Cardiac muscle cell (in vitro differentiated cells and primary cell): Measurements from ENCODE around the gene ZNF304. TPM values are rescaled to one million over a fixed set of nuclear protein-coding genes. Genes with fewer than 3 reads are reported as not detected.
A peak's percentile ranks its signal among the peaks of the same experiment; 100 is the strongest.

Experiments
- DNase-seq, 2 donors: peaks; one replicate each; pipeline versions ENCODE4 v3.0.0 to v3.0.0-alpha.2; 2010 to 2017; ENCODE audit warnings: low read depth in 1 of 2, low spot score in 1 of 2
- H3K27ac ChIP-seq: fragments of 200-600 bp; sonication (generic); 2 replicates; pipeline ENCODE4 v1.5.1; 2016
- H3K27me3 ChIP-seq: fragments of 200-600 bp; sonication (generic); 2 replicates; pipeline ENCODE4 v1.6.0; 2016; ENCODE audit warnings: control low read depth
- H3K36me3 ChIP-seq: fragments of 200-600 bp; sonication (generic); 2 replicates; pipeline ENCODE4 v1.5.1; 2016; ENCODE audit warnings: control low read depth
- H3K4me1 ChIP-seq: fragments of 200-600 bp; sonication (generic); 2 replicates; pipeline ENCODE4 v1.8.1; 2017; ENCODE audit warnings: low read depth, mild to moderate bottlenecking, mixed run types
- H3K4me3 ChIP-seq: fragments of 200-600 bp; sonication (generic); 2 replicates; pipeline ENCODE4 v1.5.1; 2016; ENCODE audit warnings: mild to moderate bottlenecking
- H3K9me3 ChIP-seq: fragments of 200-600 bp; sonication (generic); 2 replicates; pipeline ENCODE4 v1.5.1; 2017; ENCODE audit warnings: low read depth, mild to moderate bottlenecking, control low read depth
- CTCF ChIP-seq: IDR thresholded peaks from 2 replicates; pipeline ENCODE4 v1.5.1; 2012; ENCODE audit warnings: low read depth, mild to moderate bottlenecking, low read length
- polyA plus RNA-seq: library from polyadenylated mRNA; unstranded; fragments of >200 nt; fragmentation: Nextera tagmentation; extraction: Ambion mirVana; gene quantifications from 2 replicates; pipeline ENCODE4 v1.2.1, GENCODE V29; 2016
- total RNA-seq: library from RNA; depleted of rRNA; stranded (reverse); fragments of >200 nt; gene quantifications from 2 replicates; pipeline ENCODE4 v1.2.3, GENCODE V29; 2016

Gene ZNF304
- 8.0 and 9.0 TPM in 2 replicates for total RNA-seq
- 6.2 and 6.7 TPM in 2 replicates for polyA plus RNA-seq

GRCh38 chr19:57350877-57351805 lies at the start of gene ZNF304:
Gene ZNF304, plus strand, starts transcription at chr19:57351271. Its CDS starts 394 bp downstream, at chr19:57351665.
- peaks cover 8% of the 10 kb centered on the region for H3K4me1 ChIP-seq
- no peaks in the 10 kb centered on the region for H3K9me3 ChIP-seq
- H3K36me3 ChIP-seq, result peaks cover 12% of the 10 kb centered on the region
- DNase-seq, result peak; percentile 97 to 98
- H3K27ac ChIP-seq, result peak within 1 kb of the TSS; percentile 76
- peak within 1 kb of the TSS; percentile 81 for H3K4me3 ChIP-seq
- H3K27me3 ChIP-seq, result peaks cover 11% of the 10 kb centered on the region
- TF ChIP-seq CTCF, result no peak

- peak; percentile 14 for TF ChIP-seq CTCF
- Histone ChIP-seq H3K9me3 (no peaks in the 10 kb centered on the region), H3K27ac (no peak overlapping the region), H3K27me3 (no peaks in the 10 kb centered on the region), H3K4me1 (no peaks in the 10 kb centered on the region), H3K36me3 (peaks cover 3% of the 10 kb centered on the region), H3K4me3 (no peak overlapping the region)
- peak in 1 of 2 donors; percentile 97 for DNase-seq
Measured at GRCh38 chr19:57302020-57302465, 49.0 kb upstream of the ZNF304 start.

- H3K27me3 ChIP-seq, result no peaks in the 10 kb centered on the region
- peaks cover 3% of the 10 kb centered on the region for H3K36me3 ChIP-seq
- H3K4me1 ChIP-seq, result no peaks in the 10 kb centered on the region
- H3K27ac ChIP-seq, result no peak overlapping the region
- H3K4me3 ChIP-seq, result no peak overlapping the region
- no peaks in the 10 kb centered on the region for H3K9me3 ChIP-seq
- TF ChIP-seq CTCF, result no peak
- DNase-seq, result peak in 1 of 2 donors; percentile 30
Measured at GRCh38 chr19:57302727-57303401, 48.2 kb upstream of the ZNF304 start.

- no peak for TF ChIP-seq CTCF
- DNase-seq, result no peak
- no peaks in the 10 kb centered on the region for H3K9me3 ChIP-seq
- no peak overlapping the region for H3K4me3 ChIP-seq
- no peaks in the 10 kb centered on the region for H3K27me3 ChIP-seq
- no peak overlapping the region for H3K27ac ChIP-seq
- H3K4me1 ChIP-seq, result no peaks in the 10 kb centered on the region
- no peaks in the 10 kb centered on the region for H3K36me3 ChIP-seq
Measured at GRCh38 chr19:57305056-57305455, 46.0 kb upstream of the ZNF304 start.

- H3K27me3 ChIP-seq, result peaks cover 23% of the 10 kb centered on the region
Measured at GRCh38 chr19:57308514-57308913, 42.6 kb upstream of the ZNF304 start.

More at GRCh38 chr19:57308514-57308913, 42.6 kb upstream of the ZNF304 start:
- H3K9me3 ChIP-seq, result no peaks in the 10 kb centered on the region
- no peak for TF ChIP-seq CTCF
- H3K27ac ChIP-seq, result no peak overlapping the region
- H3K36me3 ChIP-seq, result no peaks in the 10 kb centered on the region
- no peak overlapping the region for H3K4me3 ChIP-seq
- H3K4me1 ChIP-seq, result no peaks in the 10 kb centered on the region
- DNase-seq, result no peak
